NCI-H1436 treated with DMSO at 0.1 percent for 48 hours (cell line): ENCODE results near the gene LRMDA.

Experiments
- DNase-seq: peaks from one replicate; lab custom pipeline; 2025; lab: John Stamatoyannopoulos, UW

The LRMDA gene

DNA sequence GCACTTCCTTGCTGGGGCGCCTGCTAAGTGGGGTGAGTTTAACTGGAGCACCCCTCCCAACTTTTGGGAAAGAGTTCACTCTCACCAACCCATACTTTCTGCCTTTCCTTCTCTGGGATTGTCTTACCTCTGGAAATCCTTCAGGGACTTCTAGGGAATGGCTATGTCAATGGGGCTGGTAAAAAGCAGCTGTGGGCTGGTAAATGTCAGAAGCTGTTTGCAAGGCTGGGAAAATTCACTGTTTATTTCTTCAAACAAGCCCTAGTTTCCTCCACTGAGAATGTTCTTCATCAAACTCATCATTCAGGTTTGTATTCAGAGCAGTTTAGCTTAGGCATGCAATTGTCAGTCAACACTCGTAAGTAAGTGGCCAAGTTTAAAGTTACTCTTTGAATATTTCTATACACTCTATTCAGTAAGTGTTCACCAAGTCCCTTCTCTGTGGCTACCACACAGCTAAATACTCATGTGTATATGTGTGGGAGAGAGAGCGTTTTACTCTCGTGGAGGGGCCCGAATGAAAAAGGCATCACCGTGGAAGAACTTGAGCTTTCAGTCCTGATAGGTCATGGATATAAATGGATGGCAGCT lies 654.8 kb downstream of the LRMDA start:
- no peak for DNase-seq

GRCh38 chr10:76086761-76087639 lies 655.6 kb downstream of the LRMDA start:
- DNase-seq = no peak

DNA sequence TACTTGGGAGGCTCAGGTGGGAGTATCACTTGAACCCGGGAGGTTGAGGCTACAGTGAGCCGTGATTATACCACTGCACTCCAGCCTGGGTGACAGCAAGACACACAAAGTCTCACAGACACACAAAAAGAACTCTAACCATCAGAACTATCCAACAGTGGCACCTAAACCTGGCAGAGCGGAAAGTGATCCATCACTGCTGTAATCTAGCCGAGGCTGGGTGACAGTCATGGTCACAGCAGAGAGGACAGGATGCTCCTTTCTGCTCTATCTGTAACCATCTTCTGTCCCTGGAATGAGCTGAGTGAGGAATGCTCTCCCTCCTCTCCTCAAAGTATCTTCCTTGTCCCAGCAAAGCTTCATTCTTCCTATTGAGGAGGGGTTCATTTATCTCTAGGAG lies 656.6 kb downstream of the LRMDA start:
- no peak for DNase-seq

GRCh38 chr10:76088980-76089379 lies 657.6 kb downstream of the LRMDA start:
- DNase-seq = no peak

DNA sequence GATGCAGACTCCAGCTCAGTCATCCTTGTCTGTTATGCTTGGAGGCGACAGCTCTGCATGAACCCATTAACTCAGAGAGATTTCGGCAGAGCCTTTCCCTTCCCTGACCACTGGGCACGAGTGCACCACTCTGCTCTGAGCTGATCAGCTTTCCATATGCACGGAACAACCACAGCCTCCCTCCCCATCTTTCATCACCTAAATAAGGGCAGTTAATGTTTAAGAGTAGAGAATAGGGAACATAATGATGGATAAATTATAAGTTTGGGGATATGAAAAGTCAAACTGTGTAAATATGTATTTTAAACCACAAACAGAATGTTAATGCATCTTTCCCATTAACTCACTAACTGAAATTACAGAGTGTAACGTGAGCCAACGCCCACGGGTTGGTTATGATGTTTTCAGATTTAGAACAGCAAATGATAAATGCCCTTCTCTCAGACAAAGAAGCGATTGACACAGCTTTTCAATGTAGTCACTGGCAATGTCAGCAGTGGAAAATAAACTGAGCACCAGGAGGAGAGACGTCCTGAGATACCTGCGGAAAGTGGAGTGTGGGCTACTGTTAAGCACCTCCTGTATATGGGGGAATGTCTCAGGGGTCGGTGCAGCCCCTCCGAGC lies 658.2 kb downstream of the LRMDA start:
- DNase-seq = peak; percentile 79

- no peak for DNase-seq
Observed at GRCh38 chr10:76091926-76092325, 660.5 kb downstream of the LRMDA start.

DNA sequence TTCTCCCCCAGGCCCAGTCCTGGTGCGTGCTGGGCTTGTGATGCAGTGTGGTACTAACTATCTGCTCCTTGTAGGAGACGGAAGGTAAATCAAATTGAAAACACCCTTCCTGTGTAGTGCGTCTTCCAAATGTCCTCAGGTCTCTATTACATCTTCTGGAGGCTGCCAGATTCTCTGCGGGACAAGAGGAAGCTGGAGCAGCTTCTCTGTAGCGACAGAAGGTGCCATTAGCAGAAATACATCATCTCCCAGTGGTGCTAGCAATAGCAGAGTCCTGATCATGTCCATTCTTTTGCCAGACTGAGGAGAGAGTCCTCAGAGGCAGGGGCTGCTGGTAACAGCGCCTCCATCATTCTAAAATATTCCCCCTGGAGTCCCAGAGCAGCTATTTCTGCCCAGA lies 675.2 kb downstream of the LRMDA start:
- no peak for DNase-seq

DNA sequence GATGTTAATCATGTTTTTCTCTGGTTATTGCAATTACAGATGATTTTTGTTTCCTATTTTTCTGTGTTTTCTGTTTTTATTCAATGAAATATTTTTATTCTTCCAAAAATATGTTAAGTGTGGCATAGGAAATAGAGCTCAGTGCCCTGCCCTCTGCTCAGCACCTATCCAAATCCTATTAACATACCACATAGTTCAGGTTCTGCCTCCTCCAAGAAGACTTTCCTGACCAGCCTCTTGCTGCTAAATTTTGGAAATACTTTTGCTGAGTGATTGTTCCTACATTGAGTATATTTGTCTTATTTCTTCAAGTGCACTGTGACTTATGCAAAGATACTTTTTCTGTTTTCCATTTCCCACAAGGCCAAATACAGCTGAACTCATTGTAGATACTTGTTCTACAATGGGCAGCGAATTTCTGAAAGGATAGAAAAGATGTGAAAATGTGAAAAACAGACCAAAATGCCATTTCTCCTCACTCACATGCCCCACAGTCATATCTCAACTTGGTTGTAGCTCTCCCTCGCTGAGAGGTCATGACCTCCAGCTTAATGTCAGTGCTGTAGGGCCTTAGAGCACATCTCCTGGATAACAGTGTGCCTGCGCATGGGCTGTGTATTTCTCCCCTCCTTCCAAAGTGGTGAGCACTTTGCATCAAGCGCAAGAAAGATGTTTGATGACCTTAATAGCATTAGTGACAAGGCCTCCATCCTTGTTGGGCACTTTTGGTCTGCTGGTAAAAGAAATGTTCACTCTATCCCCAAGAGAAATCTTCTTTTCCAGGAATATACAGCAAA lies 677.3 kb downstream of the LRMDA start:
- DNase-seq = no peak

DNA sequence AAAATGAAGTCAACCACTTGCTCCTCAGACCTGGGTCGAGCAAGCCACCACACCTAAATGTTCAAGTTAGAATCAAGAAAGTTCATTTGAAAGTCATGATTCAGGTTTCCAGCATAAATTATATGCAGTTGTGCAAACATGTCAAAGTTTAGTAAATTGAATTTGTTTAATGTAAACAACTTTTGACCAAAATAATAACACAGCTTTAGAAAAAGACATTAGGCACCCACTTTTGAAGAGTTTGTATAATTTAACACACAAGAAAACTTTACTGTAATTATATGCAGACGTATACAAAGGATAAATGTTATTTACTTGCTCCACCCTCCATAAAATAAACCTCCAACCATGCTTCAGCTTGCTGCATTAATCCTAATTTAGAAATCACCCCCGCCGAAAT lies 680.0 kb downstream of the LRMDA start:
- no peak for DNase-seq

DNA sequence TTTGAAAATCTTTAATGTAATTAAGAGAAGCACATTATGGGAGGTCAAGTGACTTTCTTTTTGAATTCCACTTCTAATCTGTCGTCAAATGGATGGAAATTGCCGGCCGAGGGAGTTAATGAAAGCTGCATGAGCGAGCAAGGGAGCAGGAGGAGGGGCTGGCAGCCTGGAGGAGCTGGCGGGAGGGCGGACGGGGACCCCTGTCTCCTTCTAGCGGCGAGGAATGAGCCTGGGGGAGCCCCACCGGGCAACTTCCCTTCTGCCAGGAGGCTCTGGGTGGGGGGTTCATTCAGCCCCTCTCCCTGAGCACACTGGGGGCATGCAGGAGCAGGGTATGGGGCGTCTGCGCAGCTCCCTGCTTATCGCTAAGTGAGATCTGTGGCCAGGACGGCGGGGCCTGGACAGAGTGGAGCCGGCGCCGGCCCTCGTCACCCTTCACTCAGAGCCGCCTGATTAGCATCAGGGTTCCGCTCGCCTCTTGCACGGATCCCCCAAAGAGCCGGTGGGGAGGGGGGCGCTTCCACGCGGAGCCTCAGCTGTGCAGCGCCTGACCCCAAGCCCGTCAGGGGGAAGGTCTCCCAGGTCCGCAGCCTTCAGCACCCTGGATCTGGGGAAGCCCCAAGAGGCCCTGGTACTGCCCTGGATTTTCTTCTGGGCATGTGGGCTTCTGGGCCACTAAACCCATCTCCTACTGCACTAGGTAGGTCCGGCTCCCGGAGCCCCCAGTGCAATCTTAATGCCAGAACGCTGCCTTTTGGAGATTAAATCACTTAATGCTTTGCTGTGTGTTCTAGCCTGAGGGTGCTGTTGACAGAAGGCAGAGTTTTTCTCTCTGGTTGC lies 680.8 kb downstream of the LRMDA start:
- no peak for DNase-seq

DNA sequence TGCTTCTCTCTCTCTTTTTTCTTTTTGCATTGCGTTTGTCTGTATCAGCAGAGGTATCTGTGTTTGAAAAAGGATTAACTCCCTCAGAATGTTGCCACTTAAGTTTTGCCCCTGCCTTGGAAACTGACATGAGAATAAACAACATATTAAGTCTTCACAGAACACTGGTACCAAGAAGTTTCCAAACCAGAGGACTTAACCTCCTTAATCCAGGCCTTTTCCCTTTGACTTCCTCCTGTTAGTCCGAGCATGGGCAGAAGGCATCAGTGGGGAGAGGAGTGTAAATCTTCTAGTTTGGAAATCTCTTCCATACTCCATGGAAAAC lies 681.4 kb downstream of the LRMDA start:
- DNase-seq = no peak

DNA sequence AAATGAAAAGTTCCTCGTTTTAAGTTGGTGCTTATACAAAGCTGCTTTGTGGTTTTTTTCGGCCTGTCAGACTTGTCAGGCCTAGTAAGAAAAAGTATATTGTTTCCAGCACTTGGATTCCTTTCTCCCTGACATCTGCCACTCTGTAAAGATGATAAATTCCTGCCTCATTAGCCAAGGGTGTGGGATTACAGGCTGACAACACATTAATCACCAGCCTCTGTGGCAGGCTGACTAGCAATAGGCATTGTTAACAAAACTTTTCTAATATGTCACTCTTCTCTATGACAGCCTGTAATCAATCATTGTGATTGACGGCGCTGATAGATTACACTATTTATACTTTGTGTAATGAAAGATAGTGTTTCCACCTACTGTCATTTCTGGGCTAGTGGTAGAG lies 682.5 kb downstream of the LRMDA start:
- no peak for DNase-seq

DNA sequence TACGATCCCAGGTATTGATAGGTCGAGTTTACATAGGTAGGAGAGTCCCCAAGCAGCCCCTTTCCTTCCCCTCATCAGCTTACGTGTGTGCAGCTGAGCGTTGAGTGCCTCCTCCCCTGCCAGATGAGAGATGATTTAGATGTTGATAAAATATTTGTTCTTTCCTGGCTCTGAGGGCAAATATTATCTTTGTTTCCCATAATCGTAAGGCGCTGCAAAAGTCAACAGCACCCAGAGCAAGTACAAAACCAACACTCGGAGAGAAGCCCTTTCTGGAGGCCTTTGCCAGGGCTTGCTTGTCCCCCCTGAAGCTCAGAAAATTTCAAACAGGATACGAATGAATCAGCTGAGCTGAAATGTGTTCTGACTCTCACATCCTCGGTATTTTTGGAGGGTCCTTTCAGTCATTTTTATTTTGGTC lies 683.2 kb downstream of the LRMDA start:
- no peak for DNase-seq

DNA sequence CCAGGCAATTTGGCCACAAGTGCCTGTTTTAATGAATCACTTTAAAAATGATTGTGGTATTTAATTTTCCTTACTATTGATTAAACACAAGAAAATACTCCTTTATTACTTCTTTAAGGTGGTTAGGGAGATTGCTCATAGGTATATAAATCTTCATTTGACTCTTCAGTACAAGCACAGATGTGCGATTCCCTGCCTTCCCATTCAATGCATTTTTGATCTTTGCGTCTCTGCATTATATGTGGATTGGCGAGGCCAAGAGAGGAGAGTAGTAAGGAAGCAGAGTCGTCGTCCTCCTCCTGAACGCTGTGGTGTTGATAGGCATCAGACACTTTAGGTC lies 683.7 kb downstream of the LRMDA start:
- no peak for DNase-seq

DNA sequence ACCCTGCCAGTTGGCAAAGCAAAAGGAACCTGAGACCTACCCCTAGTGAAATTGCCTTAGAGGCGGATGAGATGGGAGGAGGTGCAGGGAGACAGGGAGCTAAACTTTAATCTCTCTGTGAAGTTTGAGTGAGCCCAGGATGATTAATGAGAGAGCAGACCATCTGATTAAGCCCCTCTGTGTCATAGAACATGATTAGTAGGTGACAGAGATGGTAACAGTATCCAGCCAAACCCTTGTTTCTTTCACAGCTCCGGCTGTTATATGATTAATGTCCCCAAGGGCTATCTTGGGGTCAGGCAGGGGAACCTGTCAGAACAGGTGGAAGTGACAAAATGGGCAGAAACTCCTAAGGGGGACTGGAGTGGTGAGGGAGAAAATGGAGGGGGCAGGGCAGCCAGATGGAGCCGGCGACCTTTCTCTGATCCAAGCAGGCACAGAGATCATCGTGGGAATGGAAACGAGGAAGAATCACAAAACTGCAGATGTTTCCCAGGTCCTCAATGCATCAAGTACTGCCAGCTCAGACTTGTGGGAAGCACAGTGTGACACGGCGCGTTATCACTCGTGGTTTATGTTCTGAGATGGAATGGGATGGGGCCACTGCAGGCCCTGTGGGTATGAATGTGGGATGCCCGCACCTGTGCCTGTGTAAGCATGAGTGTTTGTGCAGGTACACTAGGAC lies 684.2 kb downstream of the LRMDA start:
- DNase-seq = no peak

GRCh38 chr10:76116523-76116922 lies 685.1 kb downstream of the LRMDA start:
- no peak for DNase-seq

- no peak for DNase-seq
Observed at GRCh38 chr10:76117949-76118348, 686.5 kb downstream of the LRMDA start.

DNA sequence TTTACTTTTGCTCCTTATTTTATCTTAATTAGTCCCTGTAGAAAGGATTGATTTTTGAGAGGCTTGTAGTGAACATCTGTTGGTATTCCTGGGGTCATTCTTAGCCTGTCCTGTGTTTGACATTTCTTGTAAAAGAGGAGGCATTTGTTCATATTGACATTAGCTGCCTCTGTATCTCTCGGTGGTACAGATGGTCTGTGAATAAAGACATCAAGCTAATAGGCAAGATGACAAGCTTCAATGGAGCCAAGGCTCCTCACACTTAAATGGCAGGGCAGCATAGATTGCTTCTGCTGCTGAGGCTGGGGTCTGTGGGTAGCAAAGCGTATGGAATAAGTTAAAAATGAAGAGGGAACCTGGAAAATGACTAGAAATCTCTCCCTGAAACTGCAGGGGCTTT lies 687.6 kb downstream of the LRMDA start:
- DNase-seq = no peak

DNA sequence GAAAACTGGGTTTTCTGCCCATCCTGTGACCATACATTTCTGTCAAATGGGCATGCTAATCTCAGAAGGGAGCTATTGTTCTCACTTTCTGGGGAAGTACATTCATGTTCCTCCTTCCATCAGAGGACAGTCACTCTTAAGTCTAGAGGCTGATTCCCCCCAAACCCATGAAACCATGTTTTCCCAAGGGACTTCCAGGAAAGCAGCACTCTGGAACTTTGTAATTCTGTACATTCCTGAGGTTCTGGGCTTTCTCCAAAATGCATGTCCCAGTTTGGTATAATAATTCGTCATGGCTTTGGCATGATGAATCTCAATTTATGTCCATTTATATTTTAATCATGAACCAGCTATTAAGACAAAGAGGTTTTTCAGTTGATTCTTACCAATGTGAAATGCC lies 688.1 kb downstream of the LRMDA start:
- DNase-seq = no peak

DNA sequence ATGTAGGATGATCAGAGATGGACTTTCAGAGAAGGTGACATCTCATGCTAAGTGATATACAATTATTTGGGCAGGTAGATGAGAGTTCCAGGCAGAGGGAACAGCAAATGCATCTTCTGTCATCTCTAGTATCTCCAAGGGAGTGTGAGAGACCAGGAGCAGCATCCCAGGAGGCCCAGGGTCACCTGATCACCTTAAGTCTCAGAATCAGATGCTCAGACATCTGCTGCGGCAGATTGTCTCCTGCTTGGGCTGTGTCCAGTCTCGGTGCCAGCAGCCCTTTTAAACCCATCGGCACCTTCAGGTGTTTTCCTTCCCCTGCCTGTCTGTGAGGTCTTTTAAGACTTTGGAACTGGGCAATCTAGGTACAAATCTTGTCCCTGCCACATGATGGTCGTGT lies 690.6 kb downstream of the LRMDA start:
- no peak for DNase-seq

- DNase-seq = no peak
Observed at GRCh38 chr10:76124280-76124679, 692.9 kb downstream of the LRMDA start.
